IMR-90 (cell line): ENCODE data around the gene RPAIN.

Source experiments
- BHLHE40 ChIP-seq: fragments of 150-350 bp; IDR thresholded peaks from 2 replicates; pipeline ENCODE4 v1.6.1; 2016; ENCODE audit warnings: mild to moderate bottlenecking, low read depth, low read length
- CEBPB ChIP-seq: IDR thresholded peaks from 2 replicates; pipeline ENCODE4 v1.6.1; 2012; ENCODE audit warnings: low read depth, low read length, improper control_type of control experiment
- ELK1 ChIP-seq: fragments of 150-350 bp; IDR thresholded peaks from 2 replicates; pipeline ENCODE4 v1.6.1; 2016; ENCODE audit warnings: low read depth, mild to moderate bottlenecking, low read length, moderate library complexity, borderline replicate concordance
- MAFK ChIP-seq: IDR thresholded peaks from 2 replicates; pipeline ENCODE4 v1.6.1; 2012; ENCODE audit warnings: low read depth, low read length, improper control_type of control experiment
- MAZ ChIP-seq: IDR thresholded peaks from 2 replicates; pipeline ENCODE4 v1.6.1; 2012; ENCODE audit warnings: low read depth, mild to moderate bottlenecking, low read length, improper control_type of control experiment, moderate library complexity, borderline replicate concordance
- MXI1 ChIP-seq: IDR thresholded peaks from 2 replicates; pipeline ENCODE4 v1.6.1; 2012; ENCODE audit warnings: low read depth, mild to moderate bottlenecking, low read length, moderate library complexity, borderline replicate concordance
- POLR2A ChIP-seq: IDR thresholded peaks from 2 replicates; pipeline ENCODE4 v1.6.1; 2012; ENCODE audit warnings: mild to moderate bottlenecking, low read depth, low read length
- RAD21 ChIP-seq: IDR thresholded peaks from 2 replicates; pipeline ENCODE4 v1.6.1; 2012; ENCODE audit warnings: low read length, improper control_type of control experiment
- RCOR1 ChIP-seq: IDR thresholded peaks from 2 replicates; pipeline ENCODE4 v1.6.1; 2012; ENCODE audit warnings: mild to moderate bottlenecking, low read length, improper control_type of control experiment; ENCODE audit not compliant: insufficient replicate concordance
- RFX5 ChIP-seq: IDR thresholded peaks from 2 replicates; pipeline ENCODE4 v1.8.0; 2012; ENCODE audit warnings: low read depth, mild to moderate bottlenecking, low read length, moderate library complexity
- SMC3 ChIP-seq: fragments of 150-350 bp; IDR thresholded peaks from 2 replicates; pipeline ENCODE4 v1.6.1; 2016; ENCODE audit warnings: low read depth, mild to moderate bottlenecking, antibody characterized with exemption, low read length, moderate library complexity
- USF2 ChIP-seq: fragments of 150-350 bp; IDR thresholded peaks from 2 replicates; pipeline ENCODE4 v1.6.1; 2017; ENCODE audit warnings: mild to moderate bottlenecking, antibody characterized with exemption, low read length, low read depth
- TF ChIP-seq, protein P1 (sequence below): conservative IDR thresholded peaks from 2 replicates; pipeline ENCODE4 v1.5.1; 2012; ENCODE audit warnings: mild to moderate bottlenecking, low read depth, low read length, improper control_type of control experiment

- TF ChIP-seq, protein P1, sequence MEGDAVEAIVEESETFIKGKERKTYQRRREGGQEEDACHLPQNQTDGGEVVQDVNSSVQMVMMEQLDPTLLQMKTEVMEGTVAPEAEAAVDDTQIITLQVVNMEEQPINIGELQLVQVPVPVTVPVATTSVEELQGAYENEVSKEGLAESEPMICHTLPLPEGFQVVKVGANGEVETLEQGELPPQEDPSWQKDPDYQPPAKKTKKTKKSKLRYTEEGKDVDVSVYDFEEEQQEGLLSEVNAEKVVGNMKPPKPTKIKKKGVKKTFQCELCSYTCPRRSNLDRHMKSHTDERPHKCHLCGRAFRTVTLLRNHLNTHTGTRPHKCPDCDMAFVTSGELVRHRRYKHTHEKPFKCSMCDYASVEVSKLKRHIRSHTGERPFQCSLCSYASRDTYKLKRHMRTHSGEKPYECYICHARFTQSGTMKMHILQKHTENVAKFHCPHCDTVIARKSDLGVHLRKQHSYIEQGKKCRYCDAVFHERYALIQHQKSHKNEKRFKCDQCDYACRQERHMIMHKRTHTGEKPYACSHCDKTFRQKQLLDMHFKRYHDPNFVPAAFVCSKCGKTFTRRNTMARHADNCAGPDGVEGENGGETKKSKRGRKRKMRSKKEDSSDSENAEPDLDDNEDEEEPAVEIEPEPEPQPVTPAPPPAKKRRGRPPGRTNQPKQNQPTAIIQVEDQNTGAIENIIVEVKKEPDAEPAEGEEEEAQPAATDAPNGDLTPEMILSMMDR, result no peak
- TF ChIP-seq POLR2A, result no peak
- no peak for TF ChIP-seq MAFK
- TF ChIP-seq USF2, result no peak
- TF ChIP-seq SMC3, result no peak
- no peak for TF ChIP-seq CEBPB
- no peak for TF ChIP-seq MXI1
- no peak for TF ChIP-seq RCOR1
- TF ChIP-seq RFX5, result no peak
- TF ChIP-seq BHLHE40, result no peak
- no peak for TF ChIP-seq RAD21
- TF ChIP-seq ELK1, result no peak
- no peak for TF ChIP-seq MAZ
These were observed 46.9 kb upstream of the RPAIN start for GRCh38 chr17:5373112-5373511.
